HepG2 (cell line): Measurements from ENCODE around the gene SALL2. TPM values are rescaled to one million over a fixed set of nuclear protein-coding genes. Genes with fewer than 3 reads are reported as not detected.

ENCODE experiments used
- EZH2 ChIP-seq: conservative IDR thresholded peaks from 2 replicates; pipeline ENCODE4 v1.6.1; 2012; ENCODE audit warnings: mild to moderate bottlenecking, low read depth, low read length, moderate library complexity
- GABPB1 ChIP-seq: IDR thresholded peaks from 2 replicates; pipeline ENCODE4 v1.6.1; 2016; ENCODE audit warnings: mild to moderate bottlenecking, missing genetic modification reagents, moderate library complexity, missing compliant biosample characterization
- KLF16 ChIP-seq, 2 experiments: sonication (generic) in 1 of 2; formaldehyde crosslinking in 1 of 2; IDR thresholded peaks; 2 replicates each; pipeline versions ENCODE4 v1.6.1 to v1.8.0; 2016 to 2023; ENCODE audit warnings: missing genetic modification reagents in 2 of 2, missing compliant biosample characterization in 1 of 2
- PHF8 ChIP-seq: sonication (generic); formaldehyde crosslinking; IDR thresholded peaks from 2 replicates; pipeline ENCODE4 v1.5.0; 2020; ENCODE audit warnings: missing genetic modification reagents
- ZBTB40 ChIP-seq, 2 experiments: fragments of 450-650 bp in 1 of 2; sonication (generic) in 1 of 2; formaldehyde crosslinking in 1 of 2; IDR thresholded peaks; 2 replicates each; pipeline versions ENCODE4 v1.6.1 to v1.8.0; 2016 to 2022; ENCODE audit warnings: antibody characterized with exemption in 1 of 2, mild to moderate bottlenecking in 1 of 2, missing genetic modification reagents in 1 of 2
- ZC3H13 ChIP-seq: sonication (generic); formaldehyde crosslinking; IDR thresholded peaks from 2 replicates; pipeline ENCODE4 v1.8.1; 2023; ENCODE audit warnings: mild to moderate bottlenecking, missing genetic modification reagents, moderate library complexity
- ZNF251 ChIP-seq: sonication (generic); formaldehyde crosslinking; IDR thresholded peaks from 2 replicates; pipeline ENCODE4 v1.9.0; 2021; ENCODE audit warnings: mild to moderate bottlenecking, missing genetic modification reagents
- polyA plus RNA-seq, 8 experiments: library from polyadenylated mRNA; depleted of rRNA in 3 of 8; stranded (reverse) in 7 of 8; unstranded in 1 of 8; fragments of >200 nt; fragmentation: Illumina TruSeq in 4 of 8; extraction: Trizol in 4 of 8; gene quantifications; 2 replicates each; pipeline versions ENCODE4 v1.2.1 to v1.2.3, GENCODE V29; 2011 to 2016; ENCODE audit warnings: low read depth in 4 of 8, missing spikeins in 1 of 8, mixed read lengths in 1 of 8; ENCODE audit not compliant: insufficient read depth in 1 of 8
- total RNA-seq, 5 experiments: library from RNA; depleted of rRNA; stranded (reverse); fragments of >200 nt; fragmentation: Illumina TruSeq; extraction: Trizol; gene quantifications; 2 replicates each; pipeline ENCODE4 v1.2.3, GENCODE V29; 2016; ENCODE audit warnings: low read depth in 1 of 5
- TF ChIP-seq, protein P1 (sequence below): sonication (generic); formaldehyde crosslinking; IDR thresholded peaks from 2 replicates; pipeline ENCODE4 v1.8.0; 2022; ENCODE audit warnings: mild to moderate bottlenecking, missing genetic modification reagents, borderline replicate concordance
- TF ChIP-seq, protein P2 (sequence below): sonication (generic); formaldehyde crosslinking; IDR thresholded peaks from 2 replicates; pipeline ENCODE4 v1.8.0; 2022; ENCODE audit warnings: mild to moderate bottlenecking, missing genetic modification reagents, moderate library complexity
- TF ChIP-seq, protein P3 (sequence below): sonication (generic); formaldehyde crosslinking; IDR thresholded peaks from 2 replicates; pipeline ENCODE4 v1.8.0; 2023; ENCODE audit warnings: mild to moderate bottlenecking, missing genetic modification reagents
- TF ChIP-seq, protein P4 (sequence below): sonication (generic); formaldehyde crosslinking; IDR thresholded peaks from 2 replicates; pipeline ENCODE4 v1.5.1; 2020; ENCODE audit warnings: mild to moderate bottlenecking, moderate library complexity, missing genetic modification reagents

The SALL2 gene
- total and polyA plus RNA-seq, 2 of the 13 experiments (the other 11 are each of a cell fraction or from before 2014, with no cell fraction given): 4.9 to 5.8 TPM

DNA sequence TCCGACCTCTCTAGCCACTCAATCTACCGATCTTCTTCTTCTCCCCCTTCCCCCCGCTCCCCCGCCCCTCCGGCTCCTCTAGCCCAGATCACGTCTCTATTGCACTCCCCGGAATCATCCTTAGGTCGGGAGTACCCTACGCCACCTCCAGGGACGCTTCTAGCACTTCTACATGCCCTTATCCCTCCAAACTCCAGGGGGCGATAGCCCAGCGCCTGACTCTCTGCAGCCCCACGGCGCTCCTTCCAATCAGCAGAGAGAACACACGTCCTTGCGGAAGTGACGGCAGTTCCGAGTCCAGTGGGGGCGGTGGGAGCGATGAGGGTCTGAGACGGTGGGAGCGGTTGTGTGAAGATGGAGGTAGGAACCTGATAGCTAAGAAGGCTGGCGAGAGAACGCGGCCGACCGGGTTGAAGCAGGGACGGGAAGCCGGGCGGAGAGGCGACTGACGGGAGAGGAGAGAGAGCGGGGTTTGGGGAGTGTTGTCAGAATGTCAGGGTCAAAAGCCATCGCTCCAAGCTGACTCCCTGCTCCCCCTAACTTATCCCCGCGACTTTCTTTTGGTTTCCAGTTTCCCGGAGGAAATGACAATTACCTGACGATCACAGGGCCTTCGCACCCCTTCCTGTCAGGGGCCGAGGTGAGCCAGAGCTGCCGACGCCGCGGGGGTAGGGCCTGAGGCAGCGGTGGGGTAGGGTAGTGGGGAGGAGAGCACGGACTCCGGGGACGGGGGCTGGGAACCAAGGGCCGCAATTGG lies 49.0 kb downstream of the SALL2 start, which contains the start of the genes RAB2B and TOX4 (continued):
- TF ChIP-seq, protein P1, sequence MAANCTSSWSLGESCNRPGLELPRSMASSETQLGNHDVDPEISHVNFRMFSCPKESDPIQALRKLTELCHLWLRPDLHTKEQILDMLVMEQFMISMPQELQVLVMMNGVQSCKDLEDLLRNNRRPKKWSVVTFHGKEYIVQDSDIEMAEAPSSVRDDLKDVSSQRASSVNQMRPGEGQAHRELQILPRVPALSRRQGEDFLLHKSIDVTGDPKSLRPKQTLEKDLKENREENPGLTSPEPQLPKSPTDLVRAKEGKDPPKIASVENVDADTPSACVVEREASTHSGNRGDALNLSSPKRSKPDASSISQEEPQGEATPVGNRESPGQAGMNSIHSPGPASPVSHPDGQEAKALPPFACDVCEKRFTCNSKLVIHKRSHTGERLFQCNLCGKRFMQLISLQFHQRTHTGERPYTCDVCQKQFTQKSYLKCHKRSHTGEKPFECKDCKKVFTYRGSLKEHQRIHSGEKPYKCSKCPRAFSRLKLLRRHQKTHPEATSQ: peak; percentile 69
- TF ChIP-seq, protein P2, sequence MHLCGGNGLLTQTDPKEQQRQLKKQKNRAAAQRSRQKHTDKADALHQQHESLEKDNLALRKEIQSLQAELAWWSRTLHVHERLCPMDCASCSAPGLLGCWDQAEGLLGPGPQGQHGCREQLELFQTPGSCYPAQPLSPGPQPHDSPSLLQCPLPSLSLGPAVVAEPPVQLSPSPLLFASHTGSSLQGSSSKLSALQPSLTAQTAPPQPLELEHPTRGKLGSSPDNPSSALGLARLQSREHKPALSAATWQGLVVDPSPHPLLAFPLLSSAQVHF (CRISPR knock-in tag): no peak
- TF ChIP-seq ZNF251 (CRISPR knock-in tag) (0 out of 2 replicates have a peak, but pooled peaks have one; percentile 72), GABPB1 (peak; percentile 96), PHF8 (peak; percentile 84), KLF16 (CRISPR knock-in tag; IDR thresholded peaks at IDR 0.05) (peak in 1 of 2 experiments; percentile 97; a peak in 2 of 4 replicates), ZC3H13 (CRISPR knock-in tag) (peak; percentile 90), EZH2 (no peak), ZBTB40 (IDR thresholded peaks at IDR 0.05) (peak; percentile 52; the same call in 1 of the 2 replicates), ZBTB40 (CRISPR knock-in tag; IDR thresholded peaks at IDR 0.05) (peak; percentile 36; the same call in 1 of the 2 replicates)
- TF ChIP-seq, protein P3, sequence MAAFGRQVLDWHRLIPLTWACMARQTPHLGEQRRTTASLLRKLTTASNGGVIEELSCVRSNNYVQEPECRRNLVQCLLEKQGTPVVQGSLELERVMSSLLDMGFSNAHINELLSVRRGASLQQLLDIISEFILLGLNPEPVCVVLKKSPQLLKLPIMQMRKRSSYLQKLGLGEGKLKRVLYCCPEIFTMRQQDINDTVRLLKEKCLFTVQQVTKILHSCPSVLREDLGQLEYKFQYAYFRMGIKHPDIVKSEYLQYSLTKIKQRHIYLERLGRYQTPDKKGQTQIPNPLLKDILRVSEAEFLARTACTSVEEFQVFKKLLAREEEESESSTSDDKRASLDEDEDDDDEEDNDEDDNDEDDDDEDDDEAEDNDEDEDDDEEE: no peak
- TF ChIP-seq, protein P4, sequence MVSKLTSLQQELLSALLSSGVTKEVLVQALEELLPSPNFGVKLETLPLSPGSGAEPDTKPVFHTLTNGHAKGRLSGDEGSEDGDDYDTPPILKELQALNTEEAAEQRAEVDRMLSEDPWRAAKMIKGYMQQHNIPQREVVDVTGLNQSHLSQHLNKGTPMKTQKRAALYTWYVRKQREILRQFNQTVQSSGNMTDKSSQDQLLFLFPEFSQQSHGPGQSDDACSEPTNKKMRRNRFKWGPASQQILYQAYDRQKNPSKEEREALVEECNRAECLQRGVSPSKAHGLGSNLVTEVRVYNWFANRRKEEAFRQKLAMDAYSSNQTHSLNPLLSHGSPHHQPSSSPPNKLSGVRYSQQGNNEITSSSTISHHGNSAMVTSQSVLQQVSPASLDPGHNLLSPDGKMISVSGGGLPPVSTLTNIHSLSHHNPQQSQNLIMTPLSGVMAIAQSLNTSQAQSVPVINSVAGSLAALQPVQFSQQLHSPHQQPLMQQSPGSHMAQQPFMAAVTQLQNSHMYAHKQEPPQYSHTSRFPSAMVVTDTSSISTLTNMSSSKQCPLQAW (CRISPR knock-in tag): peak; percentile 91
